Brain microvascular endothelial cell (primary cell): ENCODE results near the gene FOLR2.

Experiments
- DNase-seq: peaks from one replicate; pipeline ENCODE4 v3.0.0-alpha.2; 2020
- H3K27ac ChIP-seq: fragments of 250-450 bp; sonication (Bioruptor Pico); 2 replicates; pipeline ENCODE4 v1.5.1; 2020; ENCODE audit warnings: mild to moderate bottlenecking, moderate library complexity
- H3K27me3 ChIP-seq: fragments of 250-450 bp; sonication (Bioruptor Pico); replicated peaks from 2 replicates; pipeline ENCODE4 v1.5.1; 2020; ENCODE audit warnings: mild to moderate bottlenecking
- H3K36me3 ChIP-seq: fragments of 250-450 bp; sonication (Bioruptor Pico); replicated peaks from 2 replicates; pipeline ENCODE4 v1.5.1; 2020; ENCODE audit warnings: mild to moderate bottlenecking
- H3K4me3 ChIP-seq: 2 replicates; pipeline ENCODE4 v1.5.1; 2011; ENCODE audit warnings: low read depth, mild to moderate bottlenecking, control low read depth, low read length, moderate library complexity
- in situ Hi-C: cut with HindIII; loops from 2 replicates; pipeline ENCODE4 v1.10.0; 2017; ENCODE audit warnings: low sequenced_read_pairs, low pct_ligation_motif_present
- TF ChIP-seq, protein P1 (sequence below): IDR thresholded peaks from 2 replicates; pipeline ENCODE4 v1.5.1; 2011; ENCODE audit warnings: low read depth, mild to moderate bottlenecking, moderate library complexity, low read length, control low read depth, inconsistent platforms; ENCODE audit errors: missing control alignments

The FOLR2 gene

DNA sequence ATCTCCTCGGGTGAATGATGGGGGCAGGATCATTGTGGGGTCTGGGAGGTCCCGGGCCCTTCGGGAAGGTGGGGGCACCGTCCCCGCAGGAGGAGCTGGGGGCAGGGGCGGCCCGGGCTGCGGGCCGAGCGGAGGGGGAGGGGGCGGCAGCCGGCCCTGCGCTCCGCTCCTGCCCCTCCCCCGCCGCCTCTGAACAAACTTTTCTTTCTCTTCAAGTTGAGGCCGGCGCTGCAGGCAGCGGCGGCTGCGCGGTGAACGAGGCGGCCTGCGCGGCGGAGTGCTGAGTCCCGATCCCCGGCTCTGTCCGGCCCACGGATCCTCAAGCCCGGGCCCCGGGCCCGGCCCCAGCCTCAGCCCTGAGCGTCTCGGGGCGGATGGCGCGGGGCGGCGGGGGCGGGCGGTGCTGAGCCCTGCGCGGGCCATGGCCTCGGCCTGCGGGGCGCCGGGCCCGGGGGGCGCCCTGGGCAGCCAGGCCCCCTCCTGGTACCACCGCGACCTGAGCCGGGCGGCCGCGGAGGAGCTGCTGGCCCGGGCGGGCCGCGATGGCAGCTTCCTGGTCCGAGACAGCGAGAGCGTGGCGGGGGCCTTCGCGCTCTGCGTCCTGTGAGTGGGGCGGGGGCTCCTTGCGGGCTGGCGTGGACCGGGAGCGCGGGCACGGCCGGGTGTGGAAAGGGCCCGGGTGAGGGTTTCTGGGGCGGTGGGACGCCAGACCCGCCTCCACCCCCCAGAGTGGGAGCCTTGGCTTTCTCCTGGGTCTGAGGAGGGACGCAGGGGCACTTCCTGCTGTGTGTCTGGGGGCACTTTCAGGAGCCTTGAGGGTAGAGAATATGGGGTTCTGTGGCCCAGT lies 8.2 kb downstream of the FOLR2 start, which contains the start of gene INPPL1:
INPPL1 (plus strand) TSS at position 204 of the 847 bp plus-strand sequence; CDS start at position 422, 218 bp downstream.
- H3K36me3 ChIP-seq = peaks cover 19% of the 10 kb centered on the region
- H3K27me3 ChIP-seq = no peaks in the 10 kb centered on the region
- DNase-seq = no peak
- in situ Hi-C loops = no loop called here
- TF ChIP-seq, protein P1, sequence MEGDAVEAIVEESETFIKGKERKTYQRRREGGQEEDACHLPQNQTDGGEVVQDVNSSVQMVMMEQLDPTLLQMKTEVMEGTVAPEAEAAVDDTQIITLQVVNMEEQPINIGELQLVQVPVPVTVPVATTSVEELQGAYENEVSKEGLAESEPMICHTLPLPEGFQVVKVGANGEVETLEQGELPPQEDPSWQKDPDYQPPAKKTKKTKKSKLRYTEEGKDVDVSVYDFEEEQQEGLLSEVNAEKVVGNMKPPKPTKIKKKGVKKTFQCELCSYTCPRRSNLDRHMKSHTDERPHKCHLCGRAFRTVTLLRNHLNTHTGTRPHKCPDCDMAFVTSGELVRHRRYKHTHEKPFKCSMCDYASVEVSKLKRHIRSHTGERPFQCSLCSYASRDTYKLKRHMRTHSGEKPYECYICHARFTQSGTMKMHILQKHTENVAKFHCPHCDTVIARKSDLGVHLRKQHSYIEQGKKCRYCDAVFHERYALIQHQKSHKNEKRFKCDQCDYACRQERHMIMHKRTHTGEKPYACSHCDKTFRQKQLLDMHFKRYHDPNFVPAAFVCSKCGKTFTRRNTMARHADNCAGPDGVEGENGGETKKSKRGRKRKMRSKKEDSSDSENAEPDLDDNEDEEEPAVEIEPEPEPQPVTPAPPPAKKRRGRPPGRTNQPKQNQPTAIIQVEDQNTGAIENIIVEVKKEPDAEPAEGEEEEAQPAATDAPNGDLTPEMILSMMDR = no peak
- H3K4me3 ChIP-seq = peak within 1 kb of the TSS; percentile 83
- H3K27ac ChIP-seq = peak within 1 kb of the TSS; percentile 80

DNA sequence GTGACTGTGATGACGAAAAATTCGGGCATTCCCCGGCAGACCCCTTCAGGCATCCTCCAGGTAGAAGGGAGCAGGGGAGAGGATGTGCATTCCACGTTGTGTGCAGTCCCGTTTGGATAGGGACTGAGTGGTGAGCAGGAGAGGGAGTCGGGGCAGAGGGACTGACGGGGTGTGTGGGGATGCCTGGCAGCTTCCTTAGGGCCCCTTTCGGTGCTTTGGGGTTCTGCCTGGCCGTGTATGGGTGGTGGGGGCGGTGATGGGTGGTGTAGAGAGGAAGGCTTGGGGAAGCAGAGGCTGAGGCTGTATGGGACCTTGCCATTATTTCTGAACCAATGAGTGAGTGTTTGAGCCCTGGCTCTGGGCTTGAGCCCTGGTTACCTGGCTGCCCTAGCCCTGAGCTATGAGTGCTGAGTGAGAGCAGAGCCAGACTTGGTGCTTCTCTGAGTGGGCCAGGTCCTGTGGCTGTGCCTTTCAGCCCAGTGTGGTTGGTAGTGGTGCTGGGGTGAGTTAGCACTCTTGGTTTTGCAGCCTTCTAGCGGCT lies 8.9 kb downstream of the FOLR2 start:
- H3K4me3 ChIP-seq = peak overlapping the region; percentile 83
- no peak overlapping the region for H3K27ac ChIP-seq
- in situ Hi-C loops = no loop called here
- H3K27me3 ChIP-seq = no peaks in the 10 kb centered on the region
- no peak for DNase-seq
- H3K36me3 ChIP-seq = peaks cover 26% of the 10 kb centered on the region
- TF ChIP-seq, protein P1 = no peak

DNA sequence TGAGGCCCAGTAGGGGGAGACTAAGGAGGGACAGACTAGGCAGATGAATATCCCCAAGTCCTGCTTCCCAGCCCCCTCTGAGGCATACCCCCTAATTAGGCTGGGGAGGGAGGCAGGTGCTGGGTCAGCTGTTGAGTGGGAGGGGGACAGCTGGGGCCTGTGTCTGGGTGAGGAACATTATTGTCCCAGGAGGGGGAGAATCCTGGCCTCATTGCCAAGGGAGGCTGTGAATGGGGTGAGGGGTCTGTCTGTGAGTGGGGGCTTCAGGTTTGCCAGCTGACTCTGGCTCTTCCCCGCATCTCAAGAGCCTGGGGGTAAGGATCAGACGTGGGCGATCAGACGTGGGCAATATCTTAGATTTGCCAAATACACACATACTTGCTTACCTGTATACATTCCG lies 10.1 kb downstream of the FOLR2 start:
- Histone ChIP-seq H3K36me3 (peaks cover 38% of the 10 kb centered on the region), H3K4me3 (no peak overlapping the region), H3K27me3 (no peaks in the 10 kb centered on the region), H3K27ac (no peak overlapping the region)
- TF ChIP-seq, protein P1 = no peak
- DNase-seq = no peak
- in situ Hi-C loops = no loop called here

DNA sequence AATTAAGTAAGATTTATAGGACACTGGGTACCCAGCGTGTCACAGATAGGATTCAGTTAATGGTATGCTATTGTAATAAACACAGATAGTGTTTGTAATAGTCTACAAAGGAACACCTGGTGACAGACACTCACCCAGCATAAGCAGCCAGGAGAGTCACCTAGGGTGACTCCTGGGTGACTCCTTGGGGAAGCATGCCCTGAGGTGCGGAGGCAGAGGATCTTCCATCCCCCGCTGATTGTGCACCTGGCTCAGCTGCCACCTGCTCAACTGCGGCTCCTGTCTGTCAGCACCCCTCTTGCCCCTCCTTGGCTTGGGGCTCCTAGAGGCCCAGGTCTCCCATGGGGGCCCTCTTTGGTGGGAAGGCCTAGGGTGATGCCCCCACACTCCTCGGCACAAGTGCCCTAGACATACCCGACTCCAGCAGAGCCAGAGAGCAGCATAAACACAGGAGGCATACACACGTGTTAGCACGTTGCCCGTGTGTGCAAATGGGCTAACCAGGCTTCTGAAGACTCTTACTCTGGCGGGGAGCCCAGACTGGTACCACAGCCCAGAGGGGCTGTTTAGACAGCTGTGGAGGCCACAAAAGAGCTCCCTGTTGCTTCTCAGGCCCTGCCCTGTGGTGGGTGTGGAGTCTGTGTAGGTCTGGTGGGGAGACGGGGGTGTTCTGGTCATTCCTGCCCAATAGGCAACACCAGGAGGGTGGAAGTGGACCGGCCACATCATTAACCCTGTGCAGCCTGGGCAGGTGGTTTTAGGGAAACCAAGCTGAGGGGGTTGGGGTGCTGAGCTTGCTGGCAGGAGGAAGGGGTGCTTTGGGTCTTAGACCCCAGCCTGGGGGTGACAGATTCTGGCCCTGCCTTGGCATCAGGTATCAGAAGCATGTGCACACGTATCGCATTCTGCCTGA lies 11.0 kb downstream of the FOLR2 start:
- TF ChIP-seq, protein P1 = no peak
- in situ Hi-C loops = no loop called here
- peaks cover 47% of the 10 kb centered on the region for H3K36me3 ChIP-seq
- no peak overlapping the region for H3K27ac ChIP-seq
- no peak overlapping the region for H3K4me3 ChIP-seq
- H3K27me3 ChIP-seq = no peaks in the 10 kb centered on the region
- no peak for DNase-seq

DNA sequence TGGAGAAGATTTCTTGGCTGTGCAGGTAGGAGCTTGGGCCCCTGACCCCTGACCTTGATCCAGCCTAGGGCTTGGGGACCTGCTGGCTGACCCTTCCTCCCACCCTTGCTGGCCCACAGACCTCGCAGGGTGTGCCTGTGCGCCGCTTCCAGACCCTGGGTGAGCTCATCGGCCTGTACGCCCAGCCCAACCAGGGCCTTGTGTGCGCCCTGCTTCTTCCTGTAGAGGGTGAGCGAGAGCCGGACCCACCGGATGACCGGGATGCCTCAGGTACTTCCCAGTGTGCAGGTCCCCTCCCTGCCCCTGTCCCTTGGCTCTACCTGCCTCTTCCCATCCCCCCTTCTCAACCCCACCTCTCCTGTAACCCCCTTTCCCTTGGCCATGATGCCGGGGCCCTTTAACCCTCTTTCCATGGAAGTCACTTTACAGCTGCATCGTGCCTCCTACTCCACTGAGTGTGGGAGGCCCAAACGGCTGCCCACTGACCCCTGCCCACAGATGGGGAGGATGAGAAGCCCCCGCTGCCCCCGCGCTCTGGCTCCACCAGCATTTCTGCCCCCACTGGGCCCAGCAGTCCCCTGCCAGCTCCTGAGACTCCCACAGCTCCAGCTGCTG lies 11.7 kb downstream of the FOLR2 start:
- peaks cover 54% of the 10 kb centered on the region for H3K36me3 ChIP-seq
- in situ Hi-C loops = no loop called here
- no peak overlapping the region for H3K4me3 ChIP-seq
- no peak for DNase-seq
- TF ChIP-seq, protein P1 = peak; percentile 63
- H3K27ac ChIP-seq = no peak overlapping the region
- H3K27me3 ChIP-seq = no peaks in the 10 kb centered on the region
